HCT116 (cell line): ENCODE data around the gene GNG12. TPM values are rescaled to one million over a fixed set of nuclear protein-coding genes. Genes with fewer than 3 reads are reported as not detected.

Experiments
- ATAC-seq: fragments of 200-7000 bp; cut with Tn5 transposase; 2 replicates; pipeline ENCODE4 v1.9.1; 2020; ENCODE audit warnings: mild to moderate bottlenecking, moderate library complexity
- BruUV-seq: library from RNA; stranded (reverse); fragments of 400-500 nt; replicated peaks from 2 replicates; lab custom pipeline; 2021; lab: Mats Ljungman, UMichigan
- CTCF ChIA-PET: fragments of 300-600 bp; sonication (Branson Sonifier 250); formaldehyde crosslinking; loops from one replicate; lab custom pipeline; 2021; ENCODE audit warnings: antibody characterized with exemption; lab: Charles Lee
- POLR2A ChIA-PET: fragments of 300-600, 350-600 bp; sonication (Branson Sonifier 250); formaldehyde crosslinking; loops from one replicate; lab custom pipeline; 2021; ENCODE audit warnings: antibody characterized with exemption; lab: Charles Lee
- RAD21 ChIA-PET, 2 experiments: fragments of 300-600 bp; sonication (Branson Sonifier 250); formaldehyde crosslinking; loops; one replicate each; lab custom pipeline; 2023; ENCODE audit warnings: low total read pairs in 2 of 2; ENCODE audit not compliant: uncharacterized antibody in 2 of 2, unreplicated experiment in 2 of 2, low non-redundant PET in 1 of 2; lab: Charles Lee
- DNase-seq: peaks from one replicate; pipeline ENCODE4 v3.0.0-alpha.2; 2010; ENCODE audit warnings: low read depth, low spot score
- H2AFZ ChIP-seq: fragments of 200-600 bp; shearing (Covaris generic), sonication (generic); 2 replicates; pipeline ENCODE4 v1.6.1; 2017; ENCODE audit warnings: low read depth, mixed run types, mixed read lengths, antibody characterized with exemption, low read length; ENCODE audit not compliant: poor library complexity, severe bottlenecking
- H3K27ac ChIP-seq: 2 replicates; pipeline ENCODE4 v1.5.1; 2012; ENCODE audit warnings: low read depth, low read length
- H3K27me3 ChIP-seq: fragments of 200-600 bp; sonication (generic); 2 replicates; pipeline ENCODE4 v1.6.1; 2016; ENCODE audit warnings: mixed run types, low read length, mixed read lengths; ENCODE audit not compliant: insufficient read depth
- H3K36me3 ChIP-seq, 2 experiments: fragments of 200-500 bp in 1 of 2; fragments of 200-600 bp in 1 of 2; sonication (Bioruptor generic) in 1 of 2; sonication (generic) in 1 of 2; 2 replicates each; pipeline versions ENCODE4 v1.5.1 to v1.6.1; 2014 to 2016; ENCODE audit warnings: low read length in 2 of 2, inconsistent platforms in 1 of 2, mixed read lengths in 1 of 2, mixed run types in 1 of 2; ENCODE audit not compliant: insufficient read depth in 2 of 2, control insufficient read depth in 1 of 2
- H3K4me1 ChIP-seq, 2 experiments: fragments of 200-600 bp in 1 of 2; sonication (generic) in 1 of 2; 2 replicates each; pipeline versions ENCODE4 v1.5.1 to v1.6.1; 2012 to 2017; ENCODE audit warnings: low read length in 2 of 2, inconsistent platforms in 1 of 2, mild to moderate bottlenecking in 1 of 2, mixed read lengths in 1 of 2, mixed run types in 1 of 2, moderate library complexity in 1 of 2; ENCODE audit not compliant: insufficient read depth in 2 of 2, control insufficient read depth in 1 of 2
- H3K4me2 ChIP-seq: fragments of 200-600 bp; sonication (generic); 2 replicates; pipeline ENCODE4 v1.6.1; 2017; ENCODE audit warnings: mixed run types, low read length, mixed read lengths
- H3K4me3 ChIP-seq, 2 experiments: fragments of 200-600 bp in 1 of 2; sonication (generic) in 1 of 2; replicated peaks in 1 of 2; 2 replicates each; pipeline ENCODE4 v1.5.1; 2011 to 2016; ENCODE audit warnings: low read length in 2 of 2, control low read depth in 1 of 2, low read depth in 1 of 2, mild to moderate bottlenecking in 1 of 2, mixed read lengths in 1 of 2, mixed run types in 1 of 2
- H3K79me2 ChIP-seq: fragments of 200-600 bp; sonication (generic); 2 replicates; pipeline ENCODE4 v1.6.1; 2017; ENCODE audit warnings: mild to moderate bottlenecking, mixed run types, low read length, moderate library complexity, mixed read lengths; ENCODE audit not compliant: insufficient read depth
- H3K9ac ChIP-seq: fragments of 200-600 bp; sonication (generic); 2 replicates; pipeline ENCODE4 v1.6.1; 2016; ENCODE audit warnings: low read length, mixed read lengths
- H3K9me2 ChIP-seq: fragments of 200-600 bp; sonication (generic), shearing (Covaris generic); 2 replicates; pipeline ENCODE4 v1.6.1; 2017; ENCODE audit warnings: mixed run types, mild to moderate bottlenecking, moderate library complexity; ENCODE audit not compliant: insufficient read depth
- H3K9me3 ChIP-seq, 2 experiments: fragments of 200-500 bp in 1 of 2; fragments of 200-600 bp in 1 of 2; sonication (Bioruptor generic) in 1 of 2; sonication (generic) in 1 of 2; 2 replicates each; pipeline ENCODE4 v1.6.1; 2014 to 2017; ENCODE audit warnings: low read length in 2 of 2, mixed read lengths in 2 of 2, inconsistent platforms in 1 of 2, low read depth in 1 of 2, mild to moderate bottlenecking in 1 of 2, mixed run types in 1 of 2, moderate library complexity in 1 of 2; ENCODE audit not compliant: control insufficient read depth in 1 of 2, insufficient read depth in 1 of 2
- H4K20me1 ChIP-seq: fragments of 200-600 bp; sonication (generic), shearing (Covaris generic); 2 replicates; pipeline ENCODE4 v1.6.1; 2017; ENCODE audit warnings: mixed run types, mild to moderate bottlenecking, moderate library complexity; ENCODE audit not compliant: insufficient read depth
- EZH2 ChIP-seq: fragments of 200-600 bp; sonication (generic); IDR thresholded peaks from 2 replicates; pipeline ENCODE4 v1.6.1; 2017; ENCODE audit warnings: antibody characterized with exemption, mixed run types
- EZH2phosphoT487 ChIP-seq: fragments of 200-600 bp; IDR thresholded peaks from 2 replicates; pipeline ENCODE4 v1.6.1; 2018; ENCODE audit warnings: antibody characterized with exemption, borderline replicate concordance
- POLR2A ChIP-seq: IDR thresholded peaks from 2 replicates; pipeline ENCODE4 v1.7.0; 2011; ENCODE audit warnings: borderline replicate concordance; ENCODE audit not compliant: insufficient read depth, insufficient read length; ENCODE audit errors: extremely low read depth
- RAD21 ChIP-seq: IDR thresholded peaks from 2 replicates; pipeline ENCODE4 v1.6.1; 2012; ENCODE audit warnings: low read depth, mild to moderate bottlenecking
- TCF7L2 ChIP-seq: IDR thresholded peaks from 2 replicates; pipeline ENCODE4 v1.7.0; 2011; ENCODE audit warnings: borderline replicate concordance, inconsistent platforms; ENCODE audit not compliant: insufficient read depth, insufficient read length; ENCODE audit errors: extremely low read depth
- YY1 ChIP-seq: IDR thresholded peaks from 2 replicates; pipeline ENCODE4 v1.6.1; 2011; ENCODE audit warnings: low read length, low read depth, moderate library complexity, mild to moderate bottlenecking; ENCODE audit not compliant: insufficient replicate concordance; ENCODE audit errors: extremely low read depth
- intact Hi-C: fragments of 100-400 bp; cut with micrococcal nuclease; formaldehyde crosslinking; loops from 2 replicates; pipeline ENCODE4 v1.10.0; 2022
- total RNA-seq: library from RNA; stranded (reverse); gene quantifications from one replicate; pipeline ENCODE4 v1.2.1, GENCODE V29; 2021; ENCODE audit not compliant: unreplicated experiment
- TF ChIP-seq, protein P1 (sequence below), 3 experiments: fragments of 200-600 bp in 1 of 3; sonication (generic) in 1 of 3; IDR thresholded peaks in 2 of 3; conservative IDR thresholded peaks in 1 of 3; 2 replicates each; pipeline ENCODE4 v1.5.1; 2012 to 2017; ENCODE audit warnings: low read depth in 2 of 3, low read length in 2 of 3, antibody characterized with exemption in 1 of 3, borderline replicate concordance in 1 of 3, control low read depth in 1 of 3, mild to moderate bottlenecking in 1 of 3, mixed read lengths in 1 of 3, mixed run types in 1 of 3, moderate library complexity in 1 of 3; ENCODE audit not compliant: insufficient read depth in 1 of 3

The GNG12 gene
- total RNA-seq, 1 experiment from 2014 or later = 49.6 TPM

DNA sequence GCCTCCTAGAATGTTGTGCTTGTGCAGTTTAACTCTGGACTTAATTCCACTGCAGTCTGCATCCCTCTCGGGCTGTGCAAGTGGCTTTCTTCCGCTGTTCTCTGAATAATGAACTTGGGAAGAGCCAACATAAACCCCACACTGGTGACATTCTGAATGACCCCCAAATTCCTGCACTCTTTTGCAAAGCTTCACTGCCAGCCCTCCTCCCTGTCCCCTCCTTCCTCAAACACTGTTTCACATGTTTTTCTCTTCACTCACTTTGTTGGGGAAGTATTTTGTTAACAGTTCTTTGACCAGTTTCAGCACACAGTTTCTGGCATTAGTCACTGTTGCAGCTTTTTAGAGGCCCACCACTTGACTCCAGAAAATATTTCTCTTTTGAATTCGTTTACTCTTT is 39.7 kb downstream of the GNG12 start:
- no peak overlapping the region for H2AFZ ChIP-seq
- CTCF ChIA-PET = no interaction called here
- no peak overlapping the region for H3K27ac ChIP-seq
- no TSS peak for BruUV-seq
- H3K4me1 ChIP-seq = peaks cover 0 to 15% of the 10 kb centered on the region in 2 experiments; a peak in 1 of 4 replicates
- no peaks in the 10 kb centered on the region for H3K27me3 ChIP-seq
- ATAC-seq (no peak), DNase-seq (no peak)
- no peaks in the 10 kb centered on the region for H3K9me2 ChIP-seq
- H3K9me3 ChIP-seq = no peaks in the 10 kb centered on the region
- intact Hi-C loops = no loop called here
- H3K9ac ChIP-seq = no peak overlapping the region
- H3K4me3 ChIP-seq = no peak overlapping the region
- RAD21 ChIA-PET = no interaction called here
- no peaks in the 10 kb centered on the region for H3K36me3 ChIP-seq
- TF ChIP-seq, protein P1, sequence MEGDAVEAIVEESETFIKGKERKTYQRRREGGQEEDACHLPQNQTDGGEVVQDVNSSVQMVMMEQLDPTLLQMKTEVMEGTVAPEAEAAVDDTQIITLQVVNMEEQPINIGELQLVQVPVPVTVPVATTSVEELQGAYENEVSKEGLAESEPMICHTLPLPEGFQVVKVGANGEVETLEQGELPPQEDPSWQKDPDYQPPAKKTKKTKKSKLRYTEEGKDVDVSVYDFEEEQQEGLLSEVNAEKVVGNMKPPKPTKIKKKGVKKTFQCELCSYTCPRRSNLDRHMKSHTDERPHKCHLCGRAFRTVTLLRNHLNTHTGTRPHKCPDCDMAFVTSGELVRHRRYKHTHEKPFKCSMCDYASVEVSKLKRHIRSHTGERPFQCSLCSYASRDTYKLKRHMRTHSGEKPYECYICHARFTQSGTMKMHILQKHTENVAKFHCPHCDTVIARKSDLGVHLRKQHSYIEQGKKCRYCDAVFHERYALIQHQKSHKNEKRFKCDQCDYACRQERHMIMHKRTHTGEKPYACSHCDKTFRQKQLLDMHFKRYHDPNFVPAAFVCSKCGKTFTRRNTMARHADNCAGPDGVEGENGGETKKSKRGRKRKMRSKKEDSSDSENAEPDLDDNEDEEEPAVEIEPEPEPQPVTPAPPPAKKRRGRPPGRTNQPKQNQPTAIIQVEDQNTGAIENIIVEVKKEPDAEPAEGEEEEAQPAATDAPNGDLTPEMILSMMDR (IDR thresholded peaks at IDR 0.05 in 2 of 3, conservative IDR thresholded peaks at IDR 0.05 in 1 of 3; ENCODE audit: borderline replicate concordance in 1 of 3, insufficient read depth in 1 of 3, low read depth in 2 of 3, low read length in 2 of 3) = no peak
- no peak for TF ChIP-seq TCF7L2
- TF ChIP-seq EZH2phosphoT487 = no peak
- TF ChIP-seq YY1 = no peak
- no peak for TF ChIP-seq EZH2
- TF ChIP-seq POLR2A = no peak
- no peak for TF ChIP-seq RAD21
- no peaks in the 10 kb centered on the region for H4K20me1 ChIP-seq
- peaks cover 22% of the 10 kb centered on the region; the same call in 1 of the 2 replicates for H3K79me2 ChIP-seq
- POLR2A ChIA-PET = no interaction called here
- H3K4me2 ChIP-seq = no peak overlapping the region
